Stimulated activated naive B cell treated with anti-CD40 and anti-IgM and Interleukin-4, amounts not matched to agents 10 μg/mL and 1 μg/mL and 100 μg/mL, for 72 hours (primary cell): ENCODE measurements around the gene PTGR3.

Experiments used
- ATAC-seq, 2 donors: fragments of 150-1000 bp; cut with Tn5 transposase; replicated peaks; 2 replicates each; pipeline ENCODE4 v1.10.0; 2021; ENCODE audit warnings: moderate library complexity in 1 of 2
- DNase-seq: peaks from one replicate; pipeline ENCODE4 v3.0.0; 2021
- H3K27ac Mint-ChIP-seq: one replicate; pipeline ENCODE4 v1.8.0; 2022; ENCODE audit warnings: mild to moderate bottlenecking, mixed read lengths
- H3K27me3 Mint-ChIP-seq, 2 donors: one replicate each; pipeline ENCODE4 v1.8.0; 2022; ENCODE audit warnings: mixed read lengths in 2 of 2
- H3K36me3 Mint-ChIP-seq, 2 donors: one replicate each; pipeline ENCODE4 v1.8.0; 2022; ENCODE audit warnings: mixed read lengths in 2 of 2, mild to moderate bottlenecking in 1 of 2
- H3K4me1 Mint-ChIP-seq, 2 donors: one replicate each; pipeline ENCODE4 v1.8.0; 2022; ENCODE audit warnings: mixed read lengths in 2 of 2, mild to moderate bottlenecking in 1 of 2
- H3K4me3 Mint-ChIP-seq, 2 donors: one replicate each; pipeline ENCODE4 v1.8.0; 2022; ENCODE audit warnings: mild to moderate bottlenecking in 2 of 2, mixed read lengths in 2 of 2, moderate library complexity in 1 of 2
- H3K9me3 Mint-ChIP-seq, 2 donors: one replicate each; pipeline ENCODE4 v1.8.0; 2022; ENCODE audit warnings: mixed read lengths in 2 of 2, mild to moderate bottlenecking in 1 of 2

PTGR3 gene

GRCh38 chr18:75209129-75209950, at the start of gene PTGR3:
Gene PTGR3 (minus strand): TSS chr18:75209139. CDS start chr18:75209058, 81 bp downstream.
- DNase-seq (peak; percentile 72), ATAC-seq (peak; percentile 58 to 66)
- peak within 1 kb of the TSS; percentile 94 to 99 for H3K4me3 Mint-ChIP-seq
- H3K27me3 Mint-ChIP-seq = peaks cover 25 to 35% of the 10 kb centered on the region in 2 donors
- peak within 1 kb of the TSS; percentile 97 for H3K27ac Mint-ChIP-seq
- peaks cover 28 to 53% of the 10 kb centered on the region in 2 donors for H3K4me1 Mint-ChIP-seq
- H3K36me3 Mint-ChIP-seq = peaks cover 5 to 19% of the 10 kb centered on the region in 2 donors
- H3K9me3 Mint-ChIP-seq = no peaks in the 10 kb centered on the region

- no peaks in the 10 kb centered on the region for H3K9me3 Mint-ChIP-seq
- peaks cover 0 to 2% of the 10 kb centered on the region in 2 donors for H3K36me3 Mint-ChIP-seq
- H3K4me3 Mint-ChIP-seq = no peak overlapping the region
- H3K4me1 Mint-ChIP-seq = peaks cover 8 to 21% of the 10 kb centered on the region in 2 donors
- DNase-seq (no peak), ATAC-seq (no peak)
- H3K27me3 Mint-ChIP-seq = no peaks in the 10 kb centered on the region
- no peak overlapping the region for H3K27ac Mint-ChIP-seq
Observed at GRCh38 chr18:75257605-75258004, 48.7 kb upstream of the PTGR3 start.

- Mint-ChIP-seq H3K9me3 (no peaks in the 10 kb centered on the region), H3K27ac (no peak overlapping the region), H3K36me3 (no peaks in the 10 kb centered on the region), H3K27me3 (no peaks in the 10 kb centered on the region), H3K4me1 (peaks cover 2 to 13% of the 10 kb centered on the region in 2 donors), H3K4me3 (no peak overlapping the region)
- DNase-seq = no peak
- no peak for ATAC-seq
Observed at GRCh38 chr18:75256376-75256775, 47.4 kb upstream of the PTGR3 start.

- Mint-ChIP-seq H3K27me3 (no peaks in the 10 kb centered on the region), H3K27ac (no peak overlapping the region), H3K36me3 (peaks cover 1 to 2% of the 10 kb centered on the region in 2 donors), H3K9me3 (peaks cover under 1 to 1% of the 10 kb centered on the region in 2 donors), H3K4me1 (peaks cover 3 to 7% of the 10 kb centered on the region in 2 donors), H3K4me3 (no peak overlapping the region)
- ATAC-seq (no peak), DNase-seq (no peak)
Observed at GRCh38 chr18:75255094-75255493, 46.2 kb upstream of the PTGR3 start.

- no peak overlapping the region for H3K27ac Mint-ChIP-seq
- peaks cover 11 to 16% of the 10 kb centered on the region in 2 donors for H3K4me1 Mint-ChIP-seq
Observed at GRCh38 chr18:75253784-75254183, 44.8 kb upstream of the PTGR3 start.

GRCh38 chr18:75253043-75253442, 44.1 kb upstream of the PTGR3 start:
- no peak overlapping the region for H3K4me3 Mint-ChIP-seq
- DNase-seq (no peak), ATAC-seq (no peak)
- H3K27ac Mint-ChIP-seq = peak overlapping the region; percentile 42
- H3K9me3 Mint-ChIP-seq = peaks cover 6 to 7% of the 10 kb centered on the region in 2 donors
- no peaks in the 10 kb centered on the region for H3K27me3 Mint-ChIP-seq
- H3K4me1 Mint-ChIP-seq = peaks cover 11 to 17% of the 10 kb centered on the region in 2 donors
- peaks cover 3 to 7% of the 10 kb centered on the region in 2 donors for H3K36me3 Mint-ChIP-seq

More at GRCh38 chr18:75253784-75254183, 44.8 kb upstream of the PTGR3 start:
- DNase-seq (no peak), ATAC-seq (no peak)
- peaks cover 6 to 7% of the 10 kb centered on the region in 2 donors for H3K9me3 Mint-ChIP-seq
- peaks cover 3 to 7% of the 10 kb centered on the region in 2 donors for H3K36me3 Mint-ChIP-seq
- H3K27me3 Mint-ChIP-seq = no peaks in the 10 kb centered on the region
- no peak overlapping the region for H3K4me3 Mint-ChIP-seq

- Mint-ChIP-seq H3K27ac (no peak overlapping the region), H3K27me3 (no peaks in the 10 kb centered on the region), H3K36me3 (peaks cover 3 to 7% of the 10 kb centered on the region in 2 donors), H3K9me3 (peaks cover 6 to 7% of the 10 kb centered on the region in 2 donors), H3K4me1 (peaks cover 15 to 25% of the 10 kb centered on the region in 2 donors), H3K4me3 (no peak overlapping the region)
- ATAC-seq (no peak), DNase-seq (no peak)
Observed at GRCh38 chr18:75252136-75252535, 43.2 kb upstream of the PTGR3 start.

- peaks cover 6 to 7% of the 10 kb centered on the region in 2 donors for H3K9me3 Mint-ChIP-seq
- ATAC-seq = no peak
- H3K36me3 Mint-ChIP-seq = peaks cover 3 to 7% of the 10 kb centered on the region in 2 donors
- H3K27me3 Mint-ChIP-seq = no peaks in the 10 kb centered on the region
- H3K27ac Mint-ChIP-seq = no peak overlapping the region
- no peak for DNase-seq
- H3K4me1 Mint-ChIP-seq = peaks cover 15 to 32% of the 10 kb centered on the region in 2 donors
- no peak overlapping the region for H3K4me3 Mint-ChIP-seq
Observed at GRCh38 chr18:75251466-75251865, 42.5 kb upstream of the PTGR3 start.

- Mint-ChIP-seq H3K4me1 (peaks cover 21 to 39% of the 10 kb centered on the region in 2 donors), H3K27ac (no peak overlapping the region), H3K36me3 (peaks cover 3 to 7% of the 10 kb centered on the region in 2 donors), H3K9me3 (peaks cover 6 to 7% of the 10 kb centered on the region in 2 donors), H3K4me3 (no peak overlapping the region), H3K27me3 (no peaks in the 10 kb centered on the region)
- DNase-seq = no peak
- no peak for ATAC-seq
Observed at GRCh38 chr18:75250471-75250821, 41.5 kb upstream of the PTGR3 start.

- H3K27me3 Mint-ChIP-seq = no peaks in the 10 kb centered on the region
- peak overlapping the region; percentile 78 for H3K27ac Mint-ChIP-seq
- peaks cover 3 to 7% of the 10 kb centered on the region in 2 donors for H3K36me3 Mint-ChIP-seq
- peaks cover 6 to 7% of the 10 kb centered on the region in 2 donors for H3K9me3 Mint-ChIP-seq
- DNase-seq (no peak), ATAC-seq (peak in 1 of 2 donors; percentile 26)
- H3K4me3 Mint-ChIP-seq = no peak overlapping the region
- peaks cover 21 to 39% of the 10 kb centered on the region in 2 donors for H3K4me1 Mint-ChIP-seq
Observed at GRCh38 chr18:75249672-75250470, 40.9 kb upstream of the PTGR3 start.

- H3K4me1 Mint-ChIP-seq = peaks cover 21 to 39% of the 10 kb centered on the region in 2 donors
- no peak overlapping the region for H3K27ac Mint-ChIP-seq
- H3K36me3 Mint-ChIP-seq = peaks cover 3 to 7% of the 10 kb centered on the region in 2 donors
- ATAC-seq = no peak
- H3K9me3 Mint-ChIP-seq = peaks cover 6 to 7% of the 10 kb centered on the region in 2 donors
- no peaks in the 10 kb centered on the region for H3K27me3 Mint-ChIP-seq
- DNase-seq = no peak
- no peak overlapping the region for H3K4me3 Mint-ChIP-seq
Observed at GRCh38 chr18:75249175-75249518, 40.2 kb upstream of the PTGR3 start.

GRCh38 chr18:75248426-75249174, 39.7 kb upstream of the PTGR3 start:
- no peak for ATAC-seq
- Mint-ChIP-seq H3K4me3 (peak overlapping the region; percentile 84 to 85), H3K27ac (no peak overlapping the region), H3K4me1 (peaks cover 21 to 39% of the 10 kb centered on the region in 2 donors), H3K36me3 (peaks cover 3 to 7% of the 10 kb centered on the region in 2 donors), H3K27me3 (no peaks in the 10 kb centered on the region), H3K9me3 (peaks cover 6 to 7% of the 10 kb centered on the region in 2 donors)
- DNase-seq = no peak

GRCh38 chr18:75247611-75248421, 38.9 kb upstream of the PTGR3 start:
- DNase-seq = no peak
- peak; percentile 51 to 61 for ATAC-seq

More at GRCh38 chr18:75247611-75248421, 38.9 kb upstream of the PTGR3 start:
- Mint-ChIP-seq H3K4me1 (peaks cover 20 to 39% of the 10 kb centered on the region in 2 donors), H3K4me3 (peak overlapping the region; percentile 84 to 85), H3K9me3 (peaks cover 6 to 7% of the 10 kb centered on the region in 2 donors), H3K36me3 (peaks cover 3 to 7% of the 10 kb centered on the region in 2 donors), H3K27ac (peak overlapping the region; percentile 92), H3K27me3 (no peaks in the 10 kb centered on the region)
